GM21528 (cell line): Measurements from ENCODE around the gene ANKRD39.
A peak's percentile ranks its signal among the peaks of the same experiment; 100 is the strongest.
"Not testable (repeated sequence)": the region's sequence is repeated elsewhere in the genome, so short reads cannot be mapped to it uniquely, and the experiment has no call there.

Experiments used
- ATAC-seq: cut with Tn5 transposase; IDR thresholded peaks from one replicate; pipeline ENCODE4 v1.9.1; 2021; ENCODE audit warnings: mild to moderate bottlenecking, moderate library complexity; ENCODE audit not compliant: unreplicated experiment, low FRiP score

The ANKRD39 gene

DNA sequence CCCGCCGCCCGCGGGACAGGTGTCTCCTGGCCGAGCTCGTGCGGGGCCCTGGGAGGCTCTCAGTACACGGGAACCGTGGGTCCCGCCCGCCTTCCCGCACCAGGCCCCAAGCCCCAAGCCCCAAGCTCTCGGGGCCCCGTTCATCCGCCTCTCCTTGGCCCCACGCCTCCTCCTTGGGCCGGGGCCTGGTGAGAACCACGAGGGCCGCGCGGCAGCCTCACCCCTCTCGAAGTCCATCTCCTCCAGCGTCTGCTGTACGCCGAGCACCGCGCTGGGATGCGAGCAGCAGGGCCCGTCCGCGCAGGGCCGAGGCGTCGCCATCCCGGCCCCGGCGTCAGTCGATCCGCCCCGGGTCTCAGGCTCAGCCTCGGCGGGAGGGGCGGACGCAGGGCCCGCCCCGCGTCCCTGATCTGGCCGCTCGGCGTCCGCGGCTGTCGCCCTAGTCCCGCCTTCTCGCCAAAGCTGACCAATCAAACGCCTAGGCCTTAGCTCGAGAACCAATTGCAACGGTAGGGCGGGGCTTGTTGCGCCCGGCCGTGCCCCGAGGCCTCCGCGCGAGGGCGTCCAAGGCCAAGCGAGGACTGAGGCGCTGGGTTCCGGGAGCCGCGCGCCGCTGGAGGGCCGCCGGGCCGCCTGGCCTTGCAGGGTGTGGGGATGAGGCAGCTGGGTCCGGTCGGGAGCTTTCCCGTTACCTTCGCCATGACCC, at the start of gene ANKRD39:
Gene ANKRD39 (minus strand): TSS at position 350 of the 706 bp plus-strand sequence. CDS start 29 bp downstream, at position 321.
- ATAC-seq = peak; percentile 92

DNA sequence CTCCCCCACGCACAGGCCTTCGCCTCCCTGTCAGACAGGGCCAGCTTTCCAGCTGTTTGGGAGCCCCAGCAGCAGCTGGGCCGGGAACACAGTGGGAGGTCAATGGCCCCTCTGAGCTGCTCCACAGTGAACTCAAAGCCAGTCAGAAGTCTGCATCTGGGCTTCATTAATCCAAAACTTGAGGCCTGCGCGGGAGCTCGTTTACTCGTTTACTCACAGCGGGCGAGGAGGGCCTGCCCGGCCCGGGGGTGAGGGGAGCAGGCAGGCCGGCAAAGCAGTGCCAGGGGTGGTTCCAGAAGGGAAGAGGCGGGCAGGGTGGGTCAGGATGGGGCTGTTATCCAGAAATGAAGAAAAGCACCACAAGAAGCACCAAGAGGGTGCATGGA, 48.9 kb upstream of the ANKRD39 start:
- no peak for ATAC-seq

DNA sequence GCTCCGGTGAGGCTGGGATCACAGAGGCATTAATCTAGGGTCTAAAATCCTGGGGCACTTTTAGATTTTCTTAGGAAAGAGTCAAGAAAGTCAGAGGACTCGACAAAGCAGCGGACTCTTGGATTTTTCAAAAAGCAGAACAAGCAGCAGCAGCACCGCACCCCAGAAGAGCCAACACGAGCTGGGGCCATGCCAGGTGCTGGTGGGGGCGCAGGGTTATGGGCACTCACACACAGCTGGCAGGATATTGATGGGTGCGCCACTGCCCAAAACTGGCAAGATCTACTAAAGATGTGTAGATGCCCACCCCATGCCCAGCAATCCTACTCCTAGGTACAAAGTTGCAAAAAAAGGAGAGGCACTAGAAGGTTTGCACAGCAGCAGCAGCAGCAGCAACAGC, 46.0 kb upstream of the ANKRD39 start:
- no peak for ATAC-seq

DNA sequence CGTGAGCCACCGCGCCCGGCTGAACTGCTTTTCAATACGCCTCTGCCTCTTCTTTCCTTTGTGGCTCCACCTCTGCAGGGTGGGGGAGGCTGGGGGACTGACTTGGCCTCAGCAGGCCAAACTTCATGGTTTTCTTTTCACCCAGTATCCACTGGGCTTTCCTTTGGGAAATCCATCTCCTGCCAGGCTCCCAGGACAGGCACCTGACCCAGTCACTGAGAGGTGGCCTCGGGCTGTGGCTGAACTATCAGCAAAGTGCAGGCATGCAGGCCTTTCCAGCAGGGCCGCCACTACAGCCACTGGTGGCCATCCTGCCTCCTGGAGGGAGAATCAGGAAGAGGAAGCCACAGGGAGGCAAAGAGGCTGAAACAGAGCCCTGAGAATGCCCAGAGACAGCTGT, 45.5 kb upstream of the ANKRD39 start:
- no peak for ATAC-seq

GRCh38 chr2:96900237-96900636, 42.4 kb upstream of the ANKRD39 start:
- ATAC-seq = no peak

GRCh38 chr2:96899413-96899741, 41.6 kb upstream of the ANKRD39 start:
- no peak for ATAC-seq

DNA sequence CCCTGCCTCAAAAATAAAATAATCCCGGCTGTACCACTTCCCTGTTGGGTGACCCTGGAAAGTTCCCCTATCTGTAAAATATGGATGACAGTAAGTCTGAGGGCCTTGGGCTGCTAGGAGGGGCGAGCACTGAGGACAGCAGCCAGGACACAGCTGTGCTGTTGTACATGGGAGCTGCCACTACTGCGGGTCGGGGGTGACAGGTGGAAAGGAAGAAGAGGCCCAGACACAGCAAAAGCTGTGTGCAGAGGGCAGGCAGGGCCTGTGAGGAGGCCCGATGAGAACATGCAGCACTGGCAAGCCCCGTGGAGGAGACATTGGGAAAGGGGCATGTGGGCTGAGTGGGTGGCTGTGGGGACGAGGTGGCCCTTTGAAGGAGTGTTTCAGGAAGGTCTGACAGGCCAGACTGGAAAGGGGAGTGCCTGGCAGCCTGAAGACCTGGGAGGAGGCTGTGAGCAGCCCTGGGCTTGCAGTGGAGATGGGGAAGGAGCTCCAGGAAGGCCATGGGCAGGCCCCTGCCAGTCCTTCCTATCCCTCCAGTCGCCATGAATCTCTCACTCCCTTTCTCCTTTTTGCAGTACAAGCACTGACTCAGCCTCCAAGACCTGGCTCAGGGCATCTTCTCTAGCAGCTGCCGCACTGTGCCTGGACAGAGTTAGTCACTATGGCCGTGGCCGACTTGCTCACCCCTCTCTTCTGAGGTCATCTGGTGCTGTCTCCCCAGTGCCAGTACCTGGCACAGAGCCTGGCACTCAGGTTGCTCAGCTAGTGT, 41.0 kb upstream of the ANKRD39 start:
- ATAC-seq = no peak

- no peak for ATAC-seq
Observed at GRCh38 chr2:96898135-96898505, 40.3 kb upstream of the ANKRD39 start.

DNA sequence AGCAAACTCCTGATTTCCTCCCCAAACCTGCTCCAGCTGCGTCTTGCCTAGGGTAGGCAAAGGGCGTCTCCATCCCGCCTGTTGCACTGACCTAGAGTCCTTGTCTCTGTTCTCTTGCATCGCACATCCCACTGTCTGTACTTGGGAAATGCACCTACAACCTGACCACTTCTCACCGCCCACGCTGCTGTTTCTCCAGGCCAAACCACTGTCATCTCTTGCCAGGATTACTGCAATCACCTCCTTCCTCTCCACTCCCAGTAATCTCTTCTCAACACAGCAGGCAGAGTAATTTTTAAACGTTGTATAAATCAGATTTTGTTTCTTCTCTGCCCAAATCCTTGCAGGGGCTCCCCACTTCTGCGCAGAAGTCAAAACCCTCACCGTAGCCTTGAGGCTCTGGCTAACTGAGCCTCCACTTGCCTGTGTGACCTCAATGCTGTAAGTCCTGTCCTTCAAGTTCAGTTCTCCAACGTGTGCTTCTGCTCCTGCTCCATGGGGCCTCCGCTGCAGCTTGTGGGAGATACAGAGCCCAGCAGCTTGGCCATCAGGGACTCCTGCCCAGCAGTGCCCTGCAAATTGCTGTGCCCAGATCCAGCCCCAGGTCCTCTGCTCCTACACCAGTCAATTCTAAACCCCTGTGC, 39.8 kb upstream of the ANKRD39 start:
- ATAC-seq = no peak

DNA sequence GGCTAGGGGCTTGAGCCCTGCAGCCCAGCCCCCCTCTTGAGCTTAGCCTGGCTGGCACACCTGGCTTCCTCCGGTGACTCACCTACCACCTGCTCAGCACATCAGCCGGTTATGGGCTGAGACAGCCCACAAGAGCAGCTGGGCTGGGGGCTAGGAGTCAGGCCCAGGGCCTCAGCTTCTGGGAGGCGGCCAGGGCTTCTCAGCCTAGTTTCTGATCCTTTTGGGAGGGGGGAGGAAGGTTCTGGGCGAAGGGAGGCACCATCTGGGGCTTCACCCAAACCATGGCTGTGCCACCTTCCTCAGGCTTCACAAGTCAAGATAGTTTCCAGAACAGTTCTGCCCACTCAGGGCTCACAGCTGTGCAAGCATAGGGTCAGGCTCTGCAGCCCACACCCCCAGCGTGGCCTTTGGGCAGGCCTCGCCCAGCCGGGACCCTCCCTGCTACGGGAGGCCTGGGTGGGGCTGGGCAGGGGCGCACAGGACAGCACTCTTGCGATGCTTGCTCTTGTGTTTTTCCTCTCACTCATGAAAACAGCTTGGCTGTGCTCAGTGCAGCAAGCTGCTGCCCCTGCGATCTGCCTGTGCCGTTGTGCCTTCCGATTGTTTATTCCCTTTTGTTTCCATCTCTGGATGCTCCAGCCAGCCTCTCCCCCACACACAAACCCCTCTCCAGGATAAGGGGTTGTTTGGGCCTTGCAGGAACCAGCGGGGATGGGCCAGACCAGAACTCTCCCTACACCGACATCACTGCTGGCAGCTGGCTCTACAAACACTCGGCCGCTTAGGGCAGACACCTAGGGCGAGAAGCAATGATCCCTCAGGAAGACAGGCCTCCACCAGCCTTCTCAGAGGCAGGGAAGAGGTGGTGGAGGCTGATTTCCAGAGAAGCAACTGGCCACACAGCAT, 38.2 kb upstream of the ANKRD39 start:
- ATAC-seq = no peak

GRCh38 chr2:96895032-96895745, 37.4 kb upstream of the ANKRD39 start:
- ATAC-seq = no peak

DNA sequence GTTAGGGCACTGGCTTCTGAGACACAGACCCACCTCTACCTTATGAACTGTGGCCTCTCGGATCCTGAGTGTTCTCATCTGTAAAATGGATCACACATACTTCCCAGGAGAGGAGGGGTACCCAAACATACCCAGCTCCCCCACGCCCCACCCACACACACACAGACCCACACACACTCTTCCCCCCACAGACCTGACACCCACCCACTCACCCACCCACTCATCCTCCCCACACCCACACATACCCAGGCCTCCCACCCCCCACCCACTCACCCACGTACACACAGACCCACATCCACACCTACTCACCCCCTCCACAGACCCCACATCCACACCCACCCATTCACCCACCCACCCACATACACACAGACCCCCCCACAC, 36.3 kb upstream of the ANKRD39 start:
- no peak for ATAC-seq

DNA sequence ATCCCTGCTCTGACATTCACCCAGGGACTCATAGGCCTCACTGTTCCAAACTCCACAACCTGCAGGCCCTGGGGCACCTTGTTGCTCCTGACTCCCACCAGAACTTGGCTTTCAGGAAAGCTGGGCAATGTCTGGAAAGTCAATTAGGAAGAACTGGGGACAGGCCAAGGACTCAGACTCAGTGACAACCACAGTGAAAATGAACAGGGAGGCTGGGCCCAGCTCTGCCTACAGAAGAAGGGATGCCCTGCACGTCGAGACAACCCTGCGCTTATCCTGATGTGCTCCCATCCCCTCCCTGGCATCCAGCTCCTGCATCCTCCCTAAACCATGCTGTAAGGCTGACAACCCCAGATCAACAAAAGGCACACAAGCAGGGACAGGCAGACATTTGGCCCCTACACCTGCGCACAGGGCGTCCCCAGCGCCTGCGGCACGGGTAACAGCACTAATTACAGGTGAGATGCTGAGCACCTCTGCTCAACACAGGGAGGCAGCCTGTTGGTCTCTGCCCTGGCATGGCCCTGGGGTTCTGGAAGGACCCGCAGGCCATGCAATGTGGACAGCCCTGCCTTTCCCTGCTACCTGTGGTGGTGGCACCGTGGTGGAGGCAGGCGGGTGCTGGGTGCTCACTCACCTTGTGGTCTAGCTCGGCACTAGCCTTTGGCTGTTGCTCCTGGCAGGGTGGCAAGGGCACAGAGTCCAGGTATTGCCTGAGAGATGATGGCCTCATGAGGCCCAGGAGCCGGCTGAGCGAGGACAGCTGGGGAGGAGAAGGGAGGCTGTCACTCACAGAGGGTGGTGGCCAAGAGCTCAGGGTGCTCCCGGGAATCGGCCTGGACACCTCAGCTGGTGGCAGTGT, 35.7 kb upstream of the ANKRD39 start:
- no peak for ATAC-seq

GRCh38 chr2:96891591-96892333, 33.9 kb upstream of the ANKRD39 start:
- ATAC-seq = no peak

DNA sequence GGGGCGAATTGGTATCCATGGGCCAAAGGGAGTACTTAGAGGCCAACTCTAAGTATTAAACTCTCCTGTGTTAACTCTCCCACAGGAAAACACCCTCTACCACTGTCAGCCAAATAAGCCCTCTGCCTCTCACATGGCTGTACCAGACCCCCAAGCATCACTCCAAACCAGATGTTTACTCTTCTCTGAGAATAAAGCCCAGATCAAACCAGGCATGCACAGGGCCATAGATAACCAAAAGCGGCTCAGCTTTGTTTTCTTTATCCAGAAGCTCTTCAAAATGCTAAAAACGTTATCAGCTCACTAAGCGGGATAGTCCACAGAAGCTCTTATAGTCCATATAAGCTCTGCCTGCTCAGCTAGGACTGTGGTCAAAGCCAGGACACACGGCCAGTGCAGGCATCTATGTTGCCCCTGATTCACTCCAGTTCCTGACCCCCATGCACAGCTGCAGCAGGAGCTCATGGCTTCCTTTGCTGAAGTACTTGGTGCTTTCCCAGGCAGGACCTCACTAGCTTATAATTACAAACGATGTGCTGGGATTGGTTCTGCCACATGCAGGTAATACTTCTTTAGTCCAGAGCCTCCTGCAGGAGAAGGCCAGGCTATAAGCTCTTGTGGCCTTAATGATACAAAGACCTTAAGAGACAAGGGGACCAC, 33.0 kb upstream of the ANKRD39 start:
- no peak for ATAC-seq

GRCh38 chr2:96890252-96890651, 32.4 kb upstream of the ANKRD39 start:
- no peak for ATAC-seq

DNA sequence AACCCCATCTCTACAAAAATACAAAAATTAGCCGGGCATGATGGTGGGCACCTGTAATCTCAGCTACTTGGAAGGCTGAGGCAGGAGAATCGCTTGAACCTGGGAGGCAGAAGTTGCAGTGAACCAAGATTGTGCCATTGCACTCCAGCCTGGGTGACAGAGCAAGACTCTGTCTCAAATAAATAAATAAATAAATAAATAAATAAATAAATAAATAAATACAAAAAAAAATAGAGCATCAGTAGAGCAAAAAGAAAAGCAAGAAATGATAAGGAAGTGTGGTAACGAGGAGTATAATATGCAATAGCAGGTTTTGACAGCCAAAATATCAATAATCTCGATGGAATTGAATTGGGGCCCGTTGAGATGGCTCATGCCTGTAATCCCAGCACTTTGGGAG, 31.7 kb upstream of the ANKRD39 start:
- not testable (repeated sequence) for ATAC-seq
